GM13977 (cell line): ENCODE data around the gene BICC1.

Experiments
- DNase-seq: peaks from one replicate; pipeline ENCODE4 v3.0.0; 2012; ENCODE audit warnings: low spot score
- CTCF ChIP-seq: IDR thresholded peaks from 2 replicates; pipeline ENCODE4 v1.5.1; 2012; ENCODE audit warnings: mild to moderate bottlenecking, control low read depth; ENCODE audit not compliant: insufficient read depth; ENCODE audit errors: extremely low read depth, missing control alignments
- in situ Hi-C: fragments of 300-500 bp; cut with MboI; formaldehyde crosslinking; loops from one replicate; pipeline ENCODE4 v1.12.0; 2022; ENCODE audit warnings: low sequenced_read_pairs, low pct_unique_long_range_greater_than_20kb, mixed read lengths, inconsistent platforms; ENCODE audit not compliant: unreplicated experiment

BICC1 gene

GRCh38 chr10:58557714-58558113, 45.0 kb downstream of the BICC1 start:
- TF ChIP-seq CTCF, result no peak
- in situ Hi-C loops, result no loop called here
- no peak for DNase-seq

- in situ Hi-C loops, result no loop called here
- no peak for TF ChIP-seq CTCF
- DNase-seq, result no peak
Measured at GRCh38 chr10:58560068-58560467, 47.4 kb downstream of the BICC1 start.

- in situ Hi-C loops, result no loop called here
- no peak for TF ChIP-seq CTCF
- DNase-seq, result no peak
Measured at GRCh38 chr10:58565271-58565670, 52.6 kb downstream of the BICC1 start.

GRCh38 chr10:58567652-58568051, 55.0 kb downstream of the BICC1 start:
- DNase-seq, result no peak
- TF ChIP-seq CTCF, result no peak
- in situ Hi-C loops, result no loop called here

DNA sequence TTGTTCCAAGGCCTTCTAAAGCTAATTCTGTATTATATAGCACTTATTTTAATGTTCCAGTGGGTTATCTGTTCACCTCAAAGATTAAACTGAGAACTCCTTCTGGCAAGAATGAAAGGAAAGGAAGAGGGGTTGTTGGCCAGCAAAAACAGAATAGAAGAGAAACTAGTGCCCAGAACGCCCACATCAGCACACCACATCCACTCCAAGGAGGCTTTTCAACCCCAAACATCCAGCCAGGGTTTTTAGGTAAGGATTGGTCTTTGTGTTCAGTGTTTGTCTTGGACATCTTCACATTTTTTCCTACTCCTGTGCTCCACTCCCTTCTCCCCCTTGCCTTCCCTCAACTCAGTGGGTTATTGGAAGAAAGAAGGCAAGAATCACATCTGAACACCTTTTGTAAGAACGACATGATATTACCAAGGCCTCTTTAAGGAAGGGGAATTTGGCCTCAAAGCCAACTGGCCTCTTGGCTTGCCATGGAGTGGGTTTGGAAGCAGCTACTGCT, 55.8 kb downstream of the BICC1 start:
- in situ Hi-C loops, result no loop called here
- no peak for DNase-seq
- TF ChIP-seq CTCF, result no peak

DNA sequence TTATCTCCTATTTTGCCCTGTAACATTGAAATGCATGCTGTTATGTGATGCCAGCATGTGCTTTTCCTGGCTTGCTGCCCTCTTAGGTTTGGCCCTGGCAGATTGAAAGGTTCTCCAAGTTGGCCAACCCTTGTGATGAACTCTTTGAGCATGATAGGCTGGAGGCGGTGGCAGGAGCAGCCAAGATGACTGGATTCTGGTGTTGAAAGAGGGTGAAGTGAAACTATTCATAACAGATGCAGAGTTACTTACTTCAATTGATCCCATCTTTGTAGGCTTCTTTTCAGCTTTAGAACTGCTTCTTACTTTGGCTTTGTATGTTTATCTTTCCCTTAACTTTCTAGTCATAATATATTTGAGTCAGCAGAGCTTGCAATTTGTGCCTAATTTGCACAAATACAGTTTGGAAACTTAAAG, 57.6 kb downstream of the BICC1 start:
- TF ChIP-seq CTCF, result no peak
- in situ Hi-C loops, result no loop called here
- no peak for DNase-seq

GRCh38 chr10:58570979-58571378, 58.3 kb downstream of the BICC1 start:
- in situ Hi-C loops, result no loop called here
- no peak for TF ChIP-seq CTCF
- no peak for DNase-seq
